GM13977 (cell line): ENCODE measurements around the gene MICALL2.
"Not testable (repeated sequence)": the region's sequence is repeated elsewhere in the genome, so short reads cannot be mapped to it uniquely, and the experiment has no call there.

Experiments used
- DNase-seq: peaks from one replicate; pipeline ENCODE4 v3.0.0; 2012; ENCODE audit warnings: low spot score
- CTCF ChIP-seq: IDR thresholded peaks from 2 replicates; pipeline ENCODE4 v1.5.1; 2012; ENCODE audit warnings: mild to moderate bottlenecking, control low read depth; ENCODE audit not compliant: insufficient read depth; ENCODE audit errors: extremely low read depth, missing control alignments
- in situ Hi-C: fragments of 300-500 bp; cut with MboI; formaldehyde crosslinking; loops from one replicate; pipeline ENCODE4 v1.12.0; 2022; ENCODE audit warnings: low sequenced_read_pairs, low pct_unique_long_range_greater_than_20kb, mixed read lengths, inconsistent platforms; ENCODE audit not compliant: unreplicated experiment

The MICALL2 gene

GRCh38 chr7:1446620-1447032 is 12.6 kb downstream of the MICALL2 start:
- DNase-seq: no peak
- no peak for TF ChIP-seq CTCF
- in situ Hi-C loops: no loop called here

GRCh38 chr7:1446026-1446425 is 13.2 kb downstream of the MICALL2 start:
- not testable (repeated sequence) for DNase-seq

GRCh38 chr7:1445341-1445740 is 13.9 kb downstream of the MICALL2 start:
- TF ChIP-seq CTCF: no peak
- DNase-seq: no peak
- in situ Hi-C loops: no loop called here

More at GRCh38 chr7:1446026-1446425, 13.2 kb downstream of the MICALL2 start:
- in situ Hi-C loops: not testable (repeated sequence)

GRCh38 chr7:1444925-1445322 is 14.3 kb downstream of the MICALL2 start:
- in situ Hi-C loops: no loop called here
- TF ChIP-seq CTCF: no peak
- DNase-seq: no peak

GRCh38 chr7:1444214-1444924 is 14.9 kb downstream of the MICALL2 start:
- no peak for DNase-seq
- no peak for TF ChIP-seq CTCF
- in situ Hi-C loops: no loop called here

- in situ Hi-C loops, DNase-seq: not testable (repeated sequence)
Observed at GRCh38 chr7:1443587-1444200, 15.6 kb downstream of the MICALL2 start.

- in situ Hi-C loops: no loop called here
- no peak for TF ChIP-seq CTCF
- no peak for DNase-seq
Observed at GRCh38 chr7:1442355-1443124, 16.7 kb downstream of the MICALL2 start.
